Lung (tissue), 12 donors: Measurements from ENCODE around the gene LCE2A. TPM values are rescaled to one million over a fixed set of nuclear protein-coding genes. Genes with fewer than 3 reads are reported as not detected.
"Not testable (repeated sequence)": the region's sequence is repeated elsewhere in the genome, so short reads cannot be mapped to it uniquely, and the experiment has no call there.

Source experiments
- ATAC-seq: fragments of 200-7000 bp; cut with Tn5 transposase; one replicate; pipeline ENCODE4 v1.9.1; 2020; ENCODE audit warnings: moderate number of reproducible peaks; ENCODE audit not compliant: insufficient read depth, low FRiP score
- DNase-seq, 3 donors: peaks; one replicate each; pipeline ENCODE4 v3.0.0-alpha.2; 2013 to 2017
- H3K27ac ChIP-seq, 2 donors: one replicate each; pipeline ENCODE4 v1.5.1; 2013; ENCODE audit warnings: mild to moderate bottlenecking in 2 of 2, moderate library complexity in 2 of 2, control low read depth in 1 of 2, inconsistent platforms in 1 of 2, low read depth in 1 of 2, low read length in 1 of 2
- H3K27me3 ChIP-seq, 3 donors: one replicate each; pipeline ENCODE4 v1.5.1; 2013; ENCODE audit warnings: low read length in 2 of 3; ENCODE audit not compliant: control insufficient read depth in 3 of 3, insufficient read depth in 3 of 3
- H3K36me3 ChIP-seq, 4 donors: one replicate each; pipeline ENCODE4 v1.5.1; 2013; ENCODE audit warnings: low read length in 4 of 4, mild to moderate bottlenecking in 1 of 4, moderate library complexity in 1 of 4; ENCODE audit not compliant: control insufficient read depth in 4 of 4, insufficient read depth in 4 of 4
- H3K4me1 ChIP-seq, 5 donors: one replicate each; pipeline ENCODE4 v1.5.1; 2013; ENCODE audit warnings: low read length in 5 of 5, mild to moderate bottlenecking in 2 of 5, moderate library complexity in 1 of 5; ENCODE audit not compliant: control insufficient read depth in 5 of 5, insufficient read depth in 5 of 5
- H3K4me3 ChIP-seq: one replicate; pipeline ENCODE4 v1.5.1; 2013; ENCODE audit warnings: mild to moderate bottlenecking, control low read depth, moderate library complexity
- H3K9ac ChIP-seq, 2 donors: one replicate each; pipeline ENCODE4 v1.5.1; 2013; ENCODE audit warnings: low read length in 2 of 2, control low read depth in 1 of 2; ENCODE audit not compliant: insufficient read depth in 1 of 2
- H3K9me3 ChIP-seq, 4 donors: one replicate each; pipeline ENCODE4 v1.5.1; 2013; ENCODE audit warnings: low read length in 3 of 4, mild to moderate bottlenecking in 1 of 4, moderate library complexity in 1 of 4; ENCODE audit not compliant: control insufficient read depth in 4 of 4, insufficient read depth in 3 of 4
- WGBS, 2 donors: extraction: QIAGEN DNeasy Blood & Tissue Kit; methylation state at CpG; one replicate each; pipeline ENCODE4 v1.1.7; 2013; 5-methylcytosine and 5-hydroxymethylcytosine counted together
- polyA plus RNA-seq, 2 donors: library from polyadenylated mRNA; stranded (reverse); fragments of 200-250 nt; gene quantifications; one replicate each; pipeline ENCODE4 v1.2.1, GENCODE V29; 2013
- total RNA-seq, 2 donors: library from RNA; depleted of rRNA in 1 of 2; stranded (reverse); fragments of >200 nt in 1 of 2; gene quantifications; one replicate each; pipeline ENCODE4 v1.2.1, GENCODE V29; 2014 to 2021
- TF ChIP-seq, protein P1 (sequence below): IDR thresholded peaks from 2 replicates; pipeline ENCODE4 v1.5.1; 2012; ENCODE audit warnings: mild to moderate bottlenecking; ENCODE audit errors: control extremely low read depth, extremely low read depth
- donor health status: control.
- donor health status: control.
- donor health status: Bipolar disorder and iron deficiency.
- donor health status: healthy.
- donor health status: DM: yes; HTN: yes; CAD: no.

LCE2A gene
- total and polyA plus RNA-seq, 4 donors: not detected

DNA sequence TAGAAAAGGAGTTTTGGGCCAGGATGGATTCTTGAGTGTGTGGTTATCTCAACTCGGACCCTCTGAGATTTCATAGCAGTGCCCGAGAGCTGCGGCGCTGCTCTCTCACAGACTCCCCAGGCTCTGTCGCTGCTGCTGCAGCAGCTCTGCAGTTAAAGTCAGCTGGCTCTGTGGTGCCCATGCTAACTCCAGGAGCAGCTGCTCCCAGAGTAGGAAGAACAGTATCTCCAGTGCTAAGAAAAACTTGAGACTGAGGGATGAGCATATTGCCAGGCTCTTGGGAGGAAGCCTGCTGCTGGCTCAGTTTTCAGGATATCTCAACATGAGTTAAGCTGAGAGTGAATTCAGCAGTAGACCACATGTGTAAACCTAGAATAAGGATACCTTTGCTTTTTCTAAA is 30.5 kb upstream of the LCE2A start:
- no peak overlapping the region for H3K27ac ChIP-seq
- WGBS, 2 donors: 83 to 86% methylated on average over 5 of the region's 5 CpGs
- DNase-seq: no peak
- peaks cover 0 to 4% (median 1%) of the 10 kb centered on the region in 4 donors for H3K9me3 ChIP-seq
- no peaks in the 10 kb centered on the region for H3K4me1 ChIP-seq
- TF ChIP-seq, protein P1, sequence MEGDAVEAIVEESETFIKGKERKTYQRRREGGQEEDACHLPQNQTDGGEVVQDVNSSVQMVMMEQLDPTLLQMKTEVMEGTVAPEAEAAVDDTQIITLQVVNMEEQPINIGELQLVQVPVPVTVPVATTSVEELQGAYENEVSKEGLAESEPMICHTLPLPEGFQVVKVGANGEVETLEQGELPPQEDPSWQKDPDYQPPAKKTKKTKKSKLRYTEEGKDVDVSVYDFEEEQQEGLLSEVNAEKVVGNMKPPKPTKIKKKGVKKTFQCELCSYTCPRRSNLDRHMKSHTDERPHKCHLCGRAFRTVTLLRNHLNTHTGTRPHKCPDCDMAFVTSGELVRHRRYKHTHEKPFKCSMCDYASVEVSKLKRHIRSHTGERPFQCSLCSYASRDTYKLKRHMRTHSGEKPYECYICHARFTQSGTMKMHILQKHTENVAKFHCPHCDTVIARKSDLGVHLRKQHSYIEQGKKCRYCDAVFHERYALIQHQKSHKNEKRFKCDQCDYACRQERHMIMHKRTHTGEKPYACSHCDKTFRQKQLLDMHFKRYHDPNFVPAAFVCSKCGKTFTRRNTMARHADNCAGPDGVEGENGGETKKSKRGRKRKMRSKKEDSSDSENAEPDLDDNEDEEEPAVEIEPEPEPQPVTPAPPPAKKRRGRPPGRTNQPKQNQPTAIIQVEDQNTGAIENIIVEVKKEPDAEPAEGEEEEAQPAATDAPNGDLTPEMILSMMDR: no peak
- no peak for ATAC-seq
- peaks cover 0 to 4% (median 0%) of the 10 kb centered on the region in 3 donors for H3K27me3 ChIP-seq
- no peaks in the 10 kb centered on the region for H3K36me3 ChIP-seq
- no peak overlapping the region for H3K4me3 ChIP-seq
- no peak overlapping the region for H3K9ac ChIP-seq

DNA sequence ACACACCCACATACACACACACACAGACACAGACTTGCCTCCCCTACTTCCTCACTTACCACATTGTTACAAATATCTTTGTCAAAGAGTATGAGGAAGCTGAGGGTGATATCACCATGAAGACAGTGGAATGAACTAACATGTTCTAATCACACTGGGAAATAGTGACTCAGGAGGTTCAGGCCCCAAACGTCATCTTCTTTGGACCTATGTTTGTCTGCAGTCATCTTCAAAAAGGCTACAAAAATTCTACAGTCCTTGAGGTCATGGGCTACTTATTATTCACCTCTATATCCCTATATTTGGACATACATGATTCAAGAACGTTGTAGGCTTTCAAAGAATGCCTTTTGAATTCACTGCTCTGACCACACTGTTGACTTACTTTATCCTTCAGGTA is 25.1 kb upstream of the LCE2A start:
- DNase-seq (no peak), ATAC-seq (no peak)
- WGBS, 2 donors: 36 to 45% methylated on average over 2 of the region's 2 CpGs
- no peaks in the 10 kb centered on the region for H3K4me1 ChIP-seq
- H3K9me3 ChIP-seq: no peaks in the 10 kb centered on the region
- no peak overlapping the region for H3K4me3 ChIP-seq
- no peak overlapping the region for H3K27ac ChIP-seq
- TF ChIP-seq, protein P1: no peak
- H3K27me3 ChIP-seq: no peaks in the 10 kb centered on the region
- no peak overlapping the region for H3K9ac ChIP-seq
- no peaks in the 10 kb centered on the region for H3K36me3 ChIP-seq

DNA sequence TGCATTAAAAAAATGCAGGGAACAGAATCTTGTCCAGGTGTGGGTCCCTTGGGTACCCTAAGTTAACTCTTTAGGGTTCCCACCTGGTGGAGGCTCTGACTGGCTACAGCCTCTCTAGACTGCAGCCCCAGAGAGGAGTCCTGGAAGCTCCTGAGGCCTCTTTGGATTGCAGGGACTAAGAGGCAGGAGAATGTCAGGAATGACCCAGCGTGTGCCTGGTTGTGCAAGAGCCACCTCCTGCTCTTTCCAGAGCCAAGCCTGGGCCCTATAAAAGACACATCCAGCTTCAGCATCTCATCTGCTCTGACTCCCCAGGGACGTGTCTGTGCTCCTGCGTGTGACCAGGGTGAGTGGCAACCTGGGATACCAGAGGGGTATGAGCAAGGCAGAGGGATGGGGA is 23.2 kb upstream of the LCE2A start, which contains the start of gene LCE2C:
LCE2C (plus strand) TSS at position 297 of the 400 bp plus-strand sequence. CDS start 737 bp downstream, outside the sequence.
- H3K4me1 ChIP-seq, H3K36me3 ChIP-seq, H3K4me3 ChIP-seq, H3K9me3 ChIP-seq, ATAC-seq, H3K27ac ChIP-seq, H3K27me3 ChIP-seq, DNase-seq, H3K9ac ChIP-seq: not testable (repeated sequence)
- 72 to 93% methylated on average over 3 of the region's 3 CpGs for WGBS, 2 donors

DNA sequence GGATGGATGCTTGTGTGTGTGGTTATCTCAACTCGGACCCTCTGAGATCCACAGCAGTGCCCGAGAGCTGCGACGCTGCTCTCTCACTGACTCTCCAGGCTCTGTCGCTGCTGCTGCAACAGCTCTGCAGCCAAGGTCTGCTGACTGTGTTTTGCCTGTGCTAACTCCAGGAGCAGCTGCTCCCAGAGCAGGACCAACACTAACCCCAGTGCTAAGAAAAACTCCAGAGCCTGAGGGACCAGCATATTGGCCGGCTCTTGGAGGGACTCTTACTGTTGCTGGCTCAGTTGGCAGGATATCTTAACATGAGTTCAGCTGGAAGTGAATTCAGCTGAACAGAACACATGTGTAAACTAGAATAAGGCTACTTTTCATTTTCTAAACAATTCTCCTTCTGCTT is 18.7 kb upstream of the LCE2A start:
- Histone ChIP-seq H3K36me3 (no peaks in the 10 kb centered on the region), H3K9me3 (peaks cover 0 to 4% (median 0%) of the 10 kb centered on the region in 4 donors), H3K4me1 (no peaks in the 10 kb centered on the region), H3K4me3 (no peak overlapping the region), H3K9ac (no peak overlapping the region), H3K27me3 (no peaks in the 10 kb centered on the region), H3K27ac (no peak overlapping the region)
- DNase-seq (no peak), ATAC-seq (no peak)
- 58 to 84% methylated on average over 6 of the region's 6 CpGs for WGBS, 2 donors
- TF ChIP-seq, protein P1: no peak
